Measurements from ENCODE around the gene PPM1E.

DNA sequence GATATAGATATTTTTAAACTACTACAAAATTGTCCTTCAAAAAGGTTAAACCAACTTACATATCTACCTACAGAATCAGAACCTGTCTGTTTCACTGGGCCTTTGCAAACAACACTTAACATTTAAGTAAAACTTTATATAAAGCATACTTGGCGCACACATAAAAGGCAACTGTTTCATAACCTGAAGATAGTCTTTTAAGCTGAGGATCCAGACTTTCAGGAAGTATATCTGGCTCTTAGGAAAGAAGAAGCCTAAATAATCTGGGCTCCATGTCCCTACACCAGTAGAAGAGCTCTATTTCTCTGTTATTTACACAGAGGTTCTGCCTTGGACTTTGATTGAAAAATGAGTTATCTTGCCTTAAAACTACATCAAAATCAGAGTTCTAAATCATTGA lies 275.2 kb downstream of the PPM1E start:
- TF ChIP-seq, protein P1, sequence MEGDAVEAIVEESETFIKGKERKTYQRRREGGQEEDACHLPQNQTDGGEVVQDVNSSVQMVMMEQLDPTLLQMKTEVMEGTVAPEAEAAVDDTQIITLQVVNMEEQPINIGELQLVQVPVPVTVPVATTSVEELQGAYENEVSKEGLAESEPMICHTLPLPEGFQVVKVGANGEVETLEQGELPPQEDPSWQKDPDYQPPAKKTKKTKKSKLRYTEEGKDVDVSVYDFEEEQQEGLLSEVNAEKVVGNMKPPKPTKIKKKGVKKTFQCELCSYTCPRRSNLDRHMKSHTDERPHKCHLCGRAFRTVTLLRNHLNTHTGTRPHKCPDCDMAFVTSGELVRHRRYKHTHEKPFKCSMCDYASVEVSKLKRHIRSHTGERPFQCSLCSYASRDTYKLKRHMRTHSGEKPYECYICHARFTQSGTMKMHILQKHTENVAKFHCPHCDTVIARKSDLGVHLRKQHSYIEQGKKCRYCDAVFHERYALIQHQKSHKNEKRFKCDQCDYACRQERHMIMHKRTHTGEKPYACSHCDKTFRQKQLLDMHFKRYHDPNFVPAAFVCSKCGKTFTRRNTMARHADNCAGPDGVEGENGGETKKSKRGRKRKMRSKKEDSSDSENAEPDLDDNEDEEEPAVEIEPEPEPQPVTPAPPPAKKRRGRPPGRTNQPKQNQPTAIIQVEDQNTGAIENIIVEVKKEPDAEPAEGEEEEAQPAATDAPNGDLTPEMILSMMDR (IDR thresholded peaks at IDR 0.05; ENCODE audit: insufficient read depth, low read length, poor library complexity, severe bottlenecking): no peak
- no peak for TF ChIP-seq EZH2phosphoT487 (conservative IDR thresholded peaks at IDR 0.05; ENCODE audit: low read length)
